SW480 (cell line): Measurements from ENCODE around the gene XRCC6.
A peak's percentile ranks its signal among the peaks of the same experiment; 100 is the strongest.
"Not testable (repeated sequence)": the region's sequence is repeated elsewhere in the genome, so short reads cannot be mapped to it uniquely, and the experiment has no call there.

ENCODE experiments used
- DNase-seq: peaks from one replicate; pipeline ENCODE4 v3.0.0-alpha.2; 2016; ENCODE audit warnings: low spot score

Gene XRCC6

GRCh38 chr22:41686890-41687289 lies 65.8 kb downstream of the XRCC6 start:
- not testable (repeated sequence) for DNase-seq

DNA sequence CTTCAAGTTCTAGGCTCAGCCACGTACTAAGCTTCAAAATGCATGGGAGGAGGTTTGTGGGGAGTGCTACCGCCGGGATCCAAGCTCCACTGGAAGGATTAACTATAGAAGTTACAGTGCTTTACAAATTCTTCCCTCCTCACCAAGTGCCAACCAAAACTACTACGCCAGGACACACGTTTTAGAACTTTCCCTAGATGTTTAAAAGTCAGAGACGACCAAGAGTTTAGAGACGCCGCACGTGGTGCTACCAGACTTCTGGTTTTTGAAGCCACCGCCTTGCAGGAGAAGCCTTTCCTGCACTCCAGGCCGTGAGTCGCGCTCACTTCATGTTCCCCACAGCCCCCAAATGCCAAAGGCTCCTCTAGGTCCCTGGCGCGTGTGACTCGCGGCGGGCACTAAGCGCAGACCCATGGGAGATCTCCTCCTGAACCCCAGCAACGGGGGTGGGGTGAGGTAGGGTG lies 66.8 kb downstream of the XRCC6 start:
- peak; percentile 22 for DNase-seq

- peak; percentile 91 for DNase-seq
These were observed 67.5 kb downstream of the XRCC6 start, which contains the start of gene SNU13 for GRCh38 chr22:41688365-41689211. SNU13 (minus strand) TSS chr22:41688867; CDS start chr22:41688796, 71 bp downstream.

DNA sequence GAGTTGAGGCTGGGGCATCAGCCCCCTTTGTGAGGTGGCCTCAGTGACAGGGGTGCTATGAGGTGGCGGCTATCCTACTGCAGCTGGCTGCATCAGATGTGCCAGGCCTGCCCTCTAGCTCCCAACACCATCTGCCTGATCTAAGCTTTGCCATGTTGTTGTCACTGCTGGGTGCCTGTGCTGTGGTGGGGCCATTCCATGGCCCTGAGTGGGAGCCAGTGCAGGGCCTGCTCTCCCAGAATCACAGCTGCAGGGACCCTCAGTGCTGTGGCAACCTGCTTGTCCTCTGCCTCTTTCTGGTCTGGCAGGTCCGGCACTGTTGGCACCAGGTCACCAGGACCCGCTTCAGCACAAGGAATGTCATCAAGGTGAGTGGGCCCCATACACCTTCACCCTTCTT lies 69.4 kb downstream of the XRCC6 start:
- DNase-seq = no peak

DNA sequence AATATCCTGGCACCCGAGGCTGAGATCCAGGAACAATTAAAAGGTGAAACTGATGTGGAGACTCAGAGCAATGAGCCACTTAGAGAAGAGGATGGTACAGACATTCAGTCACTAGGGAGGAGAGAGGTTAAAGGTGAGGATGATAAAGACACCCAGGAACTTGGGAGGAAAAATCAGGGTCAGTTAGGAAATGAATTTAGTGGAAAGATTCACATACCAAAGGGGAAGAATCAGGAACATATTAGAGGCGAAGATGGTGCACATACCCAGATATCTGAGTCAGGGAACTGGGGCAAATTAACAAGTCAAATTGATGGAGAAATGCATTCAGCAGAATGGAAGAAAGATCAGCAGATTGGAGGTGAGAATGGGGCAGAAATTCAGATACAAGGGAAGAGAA lies 74.1 kb downstream of the XRCC6 start:
- DNase-seq = no peak

GRCh38 chr22:41696703-41697102 lies 75.6 kb downstream of the XRCC6 start:
- no peak for DNase-seq

DNA sequence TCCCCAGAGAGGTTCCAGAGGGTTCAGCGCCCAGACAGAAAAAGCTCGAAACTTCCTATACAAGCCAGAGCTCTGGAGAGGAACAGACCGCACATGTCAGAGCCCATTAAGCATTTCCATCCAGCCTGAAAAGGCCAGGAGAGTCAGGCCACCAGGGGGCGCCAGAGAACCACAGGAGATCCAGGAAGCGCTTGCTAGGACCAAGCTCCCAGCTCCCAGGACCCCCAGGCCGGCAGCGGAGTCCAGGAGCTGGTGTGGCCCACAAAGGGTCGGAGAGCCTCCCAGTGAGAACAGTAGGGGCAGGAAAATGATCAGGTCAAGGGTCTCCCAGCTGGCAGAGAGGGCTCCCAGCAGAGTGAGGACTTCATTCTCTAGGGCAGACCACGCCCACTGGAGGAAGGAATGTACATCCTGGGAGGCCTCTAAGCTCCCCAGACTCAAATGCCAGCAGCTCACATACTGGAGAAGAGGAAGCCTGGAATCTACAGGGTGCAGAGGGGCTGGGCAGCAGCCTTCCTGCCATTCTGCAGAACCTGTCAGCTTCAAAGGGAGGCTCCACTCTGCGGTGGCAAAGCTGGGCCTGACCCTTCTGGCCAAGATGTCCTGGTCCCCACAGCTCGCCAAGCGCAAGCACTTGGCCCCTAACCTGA lies 76.2 kb downstream of the XRCC6 start:
- DNase-seq = peak; percentile 77

- no peak for DNase-seq
These were observed 78.4 kb downstream of the XRCC6 start, which contains the start of gene MEI1 for GRCh38 chr22:41699264-41700107. MEI1 (plus strand) TSS chr22:41699503; CDS start chr22:41699539, 36 bp downstream.

DNA sequence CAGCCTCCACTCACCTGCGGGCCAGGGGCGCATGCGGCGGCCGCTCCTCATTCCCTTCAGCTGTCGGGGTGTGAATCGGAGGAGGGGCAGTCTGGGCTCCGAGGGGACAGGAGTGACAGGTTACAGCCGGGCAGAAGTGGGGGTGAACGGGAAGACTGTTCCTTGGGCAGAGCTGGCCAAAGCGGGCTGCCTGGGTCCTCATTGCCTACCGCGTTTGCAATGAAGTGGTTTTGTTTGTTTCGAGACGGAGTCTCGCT lies 78.9 kb downstream of the XRCC6 start:
- DNase-seq = no peak

DNA sequence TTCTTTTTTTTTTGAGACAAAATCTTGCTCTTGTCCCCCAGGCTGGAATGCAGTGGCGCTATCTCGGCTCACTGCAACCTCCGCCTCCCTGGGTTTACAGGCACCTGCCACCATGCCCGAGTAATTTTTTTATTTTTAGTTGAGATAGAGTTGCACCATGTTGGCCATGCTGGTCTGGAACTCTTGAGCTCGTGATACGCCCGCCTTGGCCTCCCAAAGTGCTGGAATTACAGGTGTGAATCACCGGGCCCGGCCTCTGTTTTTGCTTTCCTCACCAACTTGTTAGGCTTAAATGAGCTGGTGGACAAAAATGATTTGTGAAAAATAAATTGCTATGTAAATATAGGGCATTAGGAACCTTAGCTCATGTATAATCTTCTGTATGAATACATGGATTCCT lies 81.7 kb downstream of the XRCC6 start:
- DNase-seq = no peak

DNA sequence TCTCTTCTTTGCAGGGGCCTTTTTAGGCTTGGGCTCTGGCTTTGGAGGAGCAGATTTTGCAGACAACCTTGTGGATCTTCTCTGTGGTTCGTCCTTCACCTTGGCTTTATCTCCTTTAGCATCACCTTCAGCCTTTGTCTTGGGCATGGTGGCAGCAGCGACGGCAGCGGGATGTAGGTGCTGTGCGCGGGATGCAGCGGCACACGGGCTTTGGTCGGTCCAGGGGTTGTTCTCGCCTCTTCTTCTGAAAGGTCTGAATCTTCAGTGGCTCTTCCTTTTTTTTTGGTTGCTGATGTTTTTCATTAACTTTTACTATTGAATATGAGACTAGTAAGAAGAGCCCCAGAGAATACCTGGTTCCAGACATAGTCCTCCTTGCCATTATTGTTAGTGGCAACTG lies 88.2 kb downstream of the XRCC6 start:
- no peak for DNase-seq

DNA sequence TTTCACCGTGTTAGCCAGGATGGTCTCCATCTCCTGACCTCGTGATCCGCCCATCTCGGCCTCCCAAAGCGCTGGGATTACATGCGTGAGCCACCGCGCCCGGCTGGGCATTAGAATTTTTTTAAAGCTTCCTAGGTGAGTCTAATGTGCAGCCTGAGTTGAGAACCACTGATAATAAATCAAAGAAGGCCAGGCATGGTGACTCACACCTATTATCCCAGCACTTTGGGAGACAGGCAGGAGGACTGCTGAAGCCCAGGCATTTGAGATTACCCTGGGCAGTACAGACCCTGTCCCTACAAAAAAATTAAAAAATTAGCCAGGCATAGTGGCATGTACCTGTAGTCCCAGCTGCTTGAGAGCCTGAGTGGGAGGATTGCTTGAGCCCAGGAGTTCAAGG lies 91.9 kb downstream of the XRCC6 start:
- peak; percentile 63 for DNase-seq
